ENCODE data around the gene SLC24A3. TPM values are rescaled to one million over a fixed set of nuclear protein-coding genes. Genes with fewer than 3 reads are reported as not detected.

The SLC24A3 gene
- total RNA-seq, 1 donor from 2014 or later: 13.1 TPM

- ATAC-seq: no peak
- intact Hi-C loops (cut with DNase I): no loop called here
- Histone ChIP-seq H3K27ac (no peak overlapping the region), H3K4me1 (no peaks in the 10 kb centered on the region), H3K9me3 (no peaks in the 10 kb centered on the region), H3K27me3 (no peaks in the 10 kb centered on the region), H3K36me3 (no peaks in the 10 kb centered on the region), H3K4me3 (no peak overlapping the region)
- no peak for DNase-seq
- no peak for TF ChIP-seq CTCF (IDR thresholded peaks at IDR 0.05)
Observed at GRCh38 chr20:19347943-19348456, 135.6 kb downstream of the SLC24A3 start.

DNA sequence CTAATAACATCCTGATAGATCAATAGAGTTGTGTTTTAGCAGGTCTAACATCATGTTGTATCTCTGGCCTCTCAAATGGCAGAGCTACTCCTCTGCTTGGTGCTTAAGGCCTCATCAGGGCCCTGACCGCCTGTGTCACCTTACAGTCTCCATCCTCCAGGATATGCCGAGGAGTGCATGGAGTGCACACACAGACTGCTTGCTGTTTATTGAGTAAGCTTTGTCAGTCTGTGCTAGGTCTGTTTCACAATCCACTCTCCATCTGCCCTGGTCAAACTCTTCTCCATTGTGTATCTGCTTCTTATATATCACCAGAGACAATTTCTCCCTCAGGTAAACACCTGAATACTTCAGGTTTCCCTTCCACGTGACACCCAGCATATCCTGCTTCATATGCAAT lies 136.1 kb downstream of the SLC24A3 start:
- ATAC-seq: peak; percentile 32
- intact Hi-C loops (cut with DNase I): no loop called here

GRCh38 chr20:19349879-19350278 lies 137.4 kb downstream of the SLC24A3 start:
- TF ChIP-seq CTCF (IDR thresholded peaks at IDR 0.05): no peak
- no peak for DNase-seq
- Histone ChIP-seq H3K4me1 (no peaks in the 10 kb centered on the region), H3K4me3 (no peak overlapping the region), H3K9me3 (no peaks in the 10 kb centered on the region), H3K27me3 (no peaks in the 10 kb centered on the region), H3K36me3 (no peaks in the 10 kb centered on the region), H3K27ac (no peak overlapping the region)
- ATAC-seq: no peak
- intact Hi-C loops (cut with DNase I): no loop called here

More for the DNA sequence above, 136.1 kb downstream of the SLC24A3 start:
- Histone ChIP-seq H3K36me3 (no peaks in the 10 kb centered on the region), H3K4me3 (no peak overlapping the region), H3K4me1 (no peaks in the 10 kb centered on the region), H3K9me3 (no peaks in the 10 kb centered on the region), H3K27ac (no peak overlapping the region), H3K27me3 (no peaks in the 10 kb centered on the region)
- TF ChIP-seq CTCF (IDR thresholded peaks at IDR 0.05): no peak
- no peak for DNase-seq

GRCh38 chr20:19351542-19351941 lies 139.1 kb downstream of the SLC24A3 start:
- TF ChIP-seq CTCF (IDR thresholded peaks at IDR 0.05): no peak
- intact Hi-C loops (cut with DNase I): no loop called here
- Histone ChIP-seq H3K4me3 (no peak overlapping the region), H3K27ac (no peak overlapping the region), H3K27me3 (no peaks in the 10 kb centered on the region), H3K36me3 (no peaks in the 10 kb centered on the region), H3K9me3 (no peaks in the 10 kb centered on the region), H3K4me1 (no peaks in the 10 kb centered on the region)
- no peak for DNase-seq
- no peak for ATAC-seq

GRCh38 chr20:19354950-19355349 lies 142.5 kb downstream of the SLC24A3 start:
- H3K9me3 ChIP-seq: no peaks in the 10 kb centered on the region
- no peak for DNase-seq

More at GRCh38 chr20:19354950-19355349, 142.5 kb downstream of the SLC24A3 start:
- intact Hi-C loops (cut with DNase I): no loop called here
- no peaks in the 10 kb centered on the region for H3K4me1 ChIP-seq
- no peaks in the 10 kb centered on the region for H3K27me3 ChIP-seq
- no peak for TF ChIP-seq CTCF (IDR thresholded peaks at IDR 0.05)
- H3K4me3 ChIP-seq: no peak overlapping the region
- H3K27ac ChIP-seq: no peak overlapping the region
- ATAC-seq: no peak
- no peaks in the 10 kb centered on the region for H3K36me3 ChIP-seq

All from upper lobe of right lung (tissue), 1 donor.